ENCODE results near the gene FSTL4.
A peak's percentile ranks its signal among the peaks of the same experiment; 100 is the strongest.
"Not testable (repeated sequence)": the region's sequence is repeated elsewhere in the genome, so short reads cannot be mapped to it uniquely, and the experiment has no call there.

Gene FSTL4

DNA sequence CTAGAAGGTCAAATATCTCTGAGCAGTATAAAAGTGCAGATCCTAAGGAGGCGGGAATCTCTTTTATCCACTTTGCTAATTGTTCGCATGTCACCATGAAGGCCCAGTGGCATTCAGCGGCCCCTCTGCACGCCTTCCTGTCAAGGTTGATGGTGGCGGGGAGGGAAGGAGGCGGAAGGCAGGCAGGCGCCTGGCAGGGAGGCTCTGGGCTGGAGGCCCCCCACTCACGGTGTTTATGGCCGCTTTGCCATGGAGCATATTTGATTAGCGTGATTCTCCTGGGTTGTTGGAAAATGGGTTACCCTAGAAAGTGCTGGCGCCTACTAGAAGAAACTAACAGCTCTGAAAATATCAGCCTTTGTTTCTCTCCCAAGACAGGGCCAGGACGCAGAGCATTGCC, 209.6 kb downstream of the FSTL4 start:
- no peak for DNase-seq (ENCODE audit: low read depth)

DNA sequence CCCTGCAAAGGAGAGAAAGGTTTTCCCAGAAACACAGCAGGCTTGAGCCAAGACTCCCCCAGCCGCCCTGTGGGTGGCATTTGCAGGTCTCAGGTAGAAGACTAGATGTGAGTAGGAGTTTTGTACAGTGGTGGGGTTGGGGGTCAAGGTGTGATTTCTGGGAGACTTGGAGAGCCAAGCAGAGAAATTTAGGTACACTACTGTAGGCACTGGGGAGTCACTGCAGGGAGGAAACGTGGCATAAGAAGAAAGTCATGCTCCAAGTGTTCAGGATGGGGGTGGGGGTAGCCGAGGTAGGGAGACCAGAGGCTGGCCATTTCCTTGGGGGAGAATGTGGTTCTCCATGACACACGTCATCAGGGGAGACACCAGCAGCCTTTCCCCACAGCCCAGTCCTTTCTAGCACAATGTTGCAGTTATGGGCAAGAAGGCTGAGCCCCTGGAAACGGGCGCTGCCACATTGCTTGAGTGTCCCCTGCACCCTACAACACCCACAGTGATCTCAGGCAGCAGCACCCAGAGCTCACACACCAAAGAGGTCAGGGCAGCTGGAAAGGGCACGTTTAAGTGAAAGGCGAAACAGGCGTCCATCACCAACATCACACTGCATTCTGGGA, 210.5 kb downstream of the FSTL4 start:
- DNase-seq (ENCODE audit: low read depth), result no peak

DNA sequence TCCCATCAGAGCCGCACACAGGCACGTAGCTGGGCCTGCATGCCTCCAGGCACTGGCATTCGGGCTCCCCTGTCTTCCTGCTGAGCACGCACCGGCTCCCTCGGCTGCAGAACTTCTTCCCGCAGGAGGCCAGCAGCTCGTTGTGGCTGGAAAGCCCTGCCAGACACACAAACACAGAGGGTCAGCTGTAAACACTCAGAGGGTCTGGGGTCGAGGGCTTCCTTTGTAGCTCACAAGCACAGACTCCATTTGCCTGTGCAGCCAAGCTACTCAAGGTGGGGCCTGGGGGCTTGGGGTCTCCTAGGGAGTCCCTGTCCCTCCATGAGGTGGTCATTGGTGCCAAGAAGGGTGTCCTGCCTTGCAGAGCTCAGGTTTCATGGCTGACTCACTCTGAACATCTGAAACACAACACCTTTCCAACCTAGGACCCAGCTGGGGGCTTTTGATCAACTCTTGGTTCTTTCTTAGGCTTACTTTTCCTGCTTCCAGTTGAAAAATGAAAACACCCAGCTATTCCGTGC, 211.4 kb downstream of the FSTL4 start:
- no peak for DNase-seq (ENCODE audit: low read depth)

DNA sequence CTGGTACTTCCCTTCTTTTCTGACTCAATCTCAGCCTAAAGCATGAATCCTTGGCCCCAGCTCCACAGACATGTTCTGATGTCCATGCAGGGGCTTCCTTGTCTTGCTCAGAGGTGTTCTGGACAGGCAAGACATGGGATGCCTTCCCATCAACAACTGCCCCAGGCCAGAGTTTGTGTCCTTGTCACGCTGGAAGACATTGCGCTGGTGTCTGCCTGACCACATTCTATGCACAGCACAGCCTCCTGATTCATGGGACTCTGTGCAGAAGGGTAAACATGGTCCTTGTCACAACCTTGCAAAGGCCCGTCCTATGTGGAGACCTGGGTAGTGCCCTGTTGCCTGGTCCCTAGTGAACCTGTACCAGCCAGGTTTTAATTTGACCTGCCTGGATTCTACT, 212.2 kb downstream of the FSTL4 start:
- no peak for DNase-seq (ENCODE audit: low read depth)

DNA sequence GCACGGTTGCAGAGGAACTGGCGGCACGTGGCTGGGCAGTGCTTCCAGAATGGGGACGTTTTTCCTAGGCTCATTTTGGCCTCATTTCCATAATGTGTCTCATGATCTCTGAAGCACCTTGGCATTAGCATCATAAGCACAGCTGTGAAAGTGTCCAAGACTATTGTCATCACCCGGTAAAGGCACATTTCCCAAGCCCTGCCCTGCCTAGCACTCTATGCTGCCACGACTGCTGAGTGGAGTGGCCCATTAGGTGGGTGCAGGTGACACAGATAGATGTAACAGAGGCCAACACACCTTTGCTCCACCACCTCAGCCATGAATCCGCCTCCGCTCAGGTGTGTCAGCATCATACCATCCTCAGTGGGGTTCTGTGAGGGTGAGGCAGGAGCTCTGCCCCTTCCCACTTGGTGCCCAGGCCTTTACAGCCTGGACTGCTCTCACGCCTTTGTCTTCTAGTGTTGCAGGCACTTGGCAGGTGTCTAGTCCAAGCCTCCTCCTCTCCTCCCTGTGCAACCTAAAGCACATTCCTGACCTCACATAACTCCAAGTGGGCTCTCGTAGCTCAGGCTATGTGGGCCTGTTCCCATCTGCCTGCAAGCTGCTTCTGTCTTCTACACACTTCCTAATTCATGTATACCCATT, 213.0 kb downstream of the FSTL4 start:
- no peak for DNase-seq (ENCODE audit: low read depth)

DNA sequence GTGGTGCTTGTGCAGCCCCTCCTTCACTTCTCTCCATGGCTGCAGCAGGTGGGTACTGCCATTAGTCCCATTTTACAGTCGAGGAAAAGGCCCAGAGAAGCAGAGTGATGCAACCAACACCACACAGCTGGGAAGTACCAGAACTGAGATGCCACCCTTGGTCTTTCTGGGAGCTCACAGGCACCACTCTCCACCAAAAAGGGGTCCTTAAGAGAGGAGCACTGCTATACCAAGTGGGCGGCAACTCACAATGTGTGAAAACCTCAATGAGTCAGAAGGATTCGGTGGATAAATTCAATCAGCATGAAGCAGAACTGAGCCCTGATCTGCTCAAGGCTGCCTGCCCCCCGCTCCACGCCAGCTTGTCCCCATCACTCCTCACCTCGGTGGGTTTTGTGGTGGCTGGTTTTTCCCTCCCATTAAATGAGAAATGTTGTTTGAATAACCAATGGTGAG, 213.7 kb downstream of the FSTL4 start:
- DNase-seq (ENCODE audit: low read depth), result peak; percentile 50

DNA sequence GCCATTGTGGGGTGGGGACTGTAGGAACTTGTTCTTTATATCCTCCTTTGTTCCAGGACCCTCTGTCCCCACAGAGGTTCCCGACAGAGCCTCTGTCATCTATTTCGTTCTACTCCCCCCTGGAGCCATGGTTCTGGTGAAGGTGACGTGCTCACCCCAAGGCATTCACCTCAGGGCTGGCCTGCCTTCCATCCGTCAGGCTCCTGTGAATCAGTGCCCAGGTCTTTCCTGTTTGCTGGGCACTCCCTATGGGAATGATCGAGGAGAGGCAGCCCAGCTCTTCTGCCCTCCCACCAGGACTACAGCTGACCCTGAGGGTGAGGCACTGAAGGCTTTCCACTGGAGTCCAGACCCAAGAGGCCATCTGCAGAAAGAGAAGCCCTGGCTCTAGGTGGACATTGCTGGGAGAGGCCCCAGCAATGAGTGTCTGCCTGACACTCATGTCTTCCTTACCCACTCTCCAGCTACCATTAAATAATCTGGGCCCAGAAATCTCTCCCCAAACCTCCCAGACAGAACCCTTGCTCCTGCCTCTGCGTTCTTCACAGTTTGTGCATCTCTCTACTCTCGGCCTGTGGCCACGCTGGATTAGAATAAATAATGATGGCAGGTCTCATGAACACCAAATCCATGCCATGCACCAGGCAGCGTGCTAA, 214.2 kb downstream of the FSTL4 start:
- DNase-seq (ENCODE audit: low read depth), result no peak

DNA sequence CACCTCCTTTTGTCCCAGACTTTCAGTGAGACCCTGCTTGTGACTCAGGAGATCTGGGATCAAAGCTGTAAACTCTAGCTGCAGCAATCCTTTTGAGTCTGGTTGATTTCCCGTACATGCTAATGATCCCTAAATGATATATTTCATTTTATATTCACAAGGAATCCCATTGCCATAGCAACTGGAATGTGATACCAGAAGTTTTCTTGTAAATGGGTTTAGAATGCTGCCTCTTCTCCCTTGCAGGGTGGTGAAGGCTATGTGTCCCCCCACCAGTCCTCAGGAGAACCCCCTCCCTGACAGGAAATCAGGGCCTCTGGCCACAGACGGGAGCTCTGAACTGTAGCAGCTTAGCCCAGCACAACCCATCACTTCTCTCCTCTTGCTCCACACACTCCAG, 215.0 kb downstream of the FSTL4 start:
- DNase-seq (ENCODE audit: low read depth), result no peak

DNA sequence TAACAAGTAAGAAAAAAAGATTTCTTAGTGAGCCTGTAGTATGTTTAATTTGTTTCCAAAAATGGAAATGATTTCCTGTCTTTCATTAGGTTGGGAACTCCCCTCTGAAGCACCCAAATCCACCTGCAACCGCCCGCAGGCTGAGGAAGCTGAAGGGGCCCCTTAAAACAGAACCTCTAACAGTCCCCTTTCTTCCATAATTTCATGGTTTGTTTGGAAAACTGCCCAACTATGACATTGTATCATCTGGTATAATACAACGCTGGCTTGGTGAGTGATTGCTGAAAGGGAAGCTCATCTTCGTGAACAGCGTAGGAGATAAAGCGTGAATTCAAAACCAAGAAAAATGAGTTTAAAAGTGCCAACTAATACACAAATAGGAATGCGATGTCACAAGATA, 215.5 kb downstream of the FSTL4 start:
- DNase-seq (ENCODE audit: low read depth), result no peak

DNA sequence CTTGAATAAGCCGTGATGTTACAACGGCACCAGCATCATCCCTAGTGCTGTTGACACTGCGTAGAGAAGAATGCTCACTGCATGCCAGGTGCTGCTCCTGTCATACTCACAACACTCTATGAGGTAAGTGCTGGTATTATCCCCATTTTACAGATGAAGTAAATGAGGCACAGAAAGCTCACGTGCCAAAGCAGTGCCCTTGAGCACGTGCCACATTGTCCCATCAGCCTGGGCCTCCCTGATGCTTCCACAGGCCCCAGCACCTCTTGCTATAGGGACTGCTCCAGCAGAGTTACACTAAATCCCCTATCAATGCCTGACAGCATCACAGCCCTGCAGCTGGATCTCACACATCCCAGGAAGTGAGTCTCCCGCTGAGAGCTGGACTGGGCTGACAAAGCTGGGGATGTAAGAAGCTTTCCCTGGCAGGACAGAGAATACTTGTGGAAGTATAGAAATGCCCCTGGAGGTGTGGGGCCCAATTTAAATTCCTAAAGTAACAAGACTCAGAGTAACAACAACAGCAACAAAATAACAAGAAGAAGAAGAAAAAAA, 216.1 kb downstream of the FSTL4 start:
- DNase-seq (ENCODE audit: low read depth), result no peak

DNA sequence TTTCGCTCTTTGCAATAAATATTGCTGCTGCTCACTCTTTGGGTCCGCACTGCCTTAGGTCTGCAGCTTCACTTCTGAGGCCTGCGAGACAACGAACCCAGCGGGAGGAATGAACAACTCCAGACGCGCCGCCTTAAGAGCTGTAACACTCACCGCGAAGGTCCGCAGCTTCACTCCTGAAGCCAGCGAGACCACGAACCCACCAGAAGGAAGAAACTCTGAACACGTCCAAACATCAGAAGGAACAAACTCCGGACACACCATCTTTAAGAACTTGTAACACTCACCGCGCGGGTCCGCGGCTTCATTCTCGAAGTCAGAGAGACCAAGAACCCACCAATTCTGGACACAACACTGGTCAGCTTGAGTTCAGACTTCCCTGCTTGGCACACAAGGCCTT, 217.1 kb downstream of the FSTL4 start:
- DNase-seq (ENCODE audit: low read depth), result not testable (repeated sequence)

DNA sequence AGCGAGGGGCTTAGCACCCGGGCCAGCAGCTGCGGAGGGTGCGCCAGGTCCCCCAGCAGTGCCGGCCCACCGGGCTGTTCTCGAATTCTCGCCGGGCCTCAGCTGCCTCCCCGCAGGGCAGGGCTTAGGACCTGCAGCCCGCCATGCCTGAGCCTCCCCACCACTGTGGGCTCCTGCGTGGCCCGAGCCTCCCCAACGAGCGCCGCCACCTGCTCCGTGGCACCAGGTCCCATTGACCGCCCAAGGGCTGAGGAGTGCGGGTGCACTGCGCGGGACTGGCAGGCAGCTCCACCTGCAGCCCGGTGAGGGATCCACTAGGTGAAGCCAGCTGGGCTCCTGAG, 217.9 kb downstream of the FSTL4 start:
- not testable (repeated sequence) for DNase-seq (ENCODE audit: low read depth)

DNA sequence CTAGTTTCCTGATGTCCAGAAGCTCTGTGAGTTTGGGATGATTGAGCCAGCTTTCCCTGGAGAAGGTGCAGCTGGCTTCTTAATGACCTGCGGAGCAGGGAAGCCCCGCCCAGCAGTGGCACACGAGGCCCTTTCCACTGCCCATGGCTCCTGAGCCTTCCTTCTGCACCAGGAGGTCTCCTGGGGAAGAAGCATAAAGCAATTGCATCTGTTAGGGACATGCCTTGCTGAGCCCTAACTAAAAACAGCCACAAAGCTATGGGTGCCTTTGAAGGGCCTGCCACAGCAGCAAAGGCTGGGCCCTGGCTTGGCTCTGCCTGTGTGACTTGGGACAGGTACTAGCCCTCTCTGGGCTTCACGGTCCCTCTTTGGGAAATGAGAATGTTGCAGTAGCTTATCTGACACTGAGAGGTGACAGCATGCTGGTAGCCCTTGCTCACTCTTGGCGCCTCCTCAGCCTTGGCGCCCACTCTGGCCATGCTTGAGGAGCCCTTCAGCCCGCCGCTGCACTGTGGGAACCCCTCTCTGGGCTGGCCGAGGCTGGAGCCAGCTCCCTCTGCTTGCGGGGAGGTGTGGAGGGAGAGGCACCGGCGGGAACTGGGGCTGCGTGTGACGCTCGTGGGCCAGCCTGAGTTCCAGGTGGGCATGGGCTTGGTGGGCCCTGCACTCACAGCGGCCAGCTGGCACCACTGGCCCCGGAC, 218.4 kb downstream of the FSTL4 start:
- DNase-seq (ENCODE audit: low read depth), result no peak

DNA sequence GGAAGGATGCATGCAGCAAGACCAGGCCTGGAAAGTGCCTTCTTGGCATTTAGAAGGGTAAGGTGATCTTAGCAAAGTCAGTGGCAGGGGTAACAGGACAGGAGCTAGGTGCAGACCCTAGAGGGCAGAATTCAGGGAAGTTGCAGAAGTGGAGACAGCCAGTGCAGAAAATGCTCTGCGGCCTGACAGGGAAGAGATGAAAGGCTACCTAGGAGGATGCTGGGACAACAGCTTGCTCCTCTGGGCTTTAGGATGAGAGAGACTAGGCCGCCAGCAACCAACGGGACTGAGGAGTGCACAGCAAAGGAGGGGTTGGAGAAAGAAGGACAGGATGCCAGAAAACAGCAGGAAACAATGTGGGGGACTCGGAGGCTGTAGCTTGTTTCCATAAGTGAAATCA, 219.9 kb downstream of the FSTL4 start:
- no peak for DNase-seq (ENCODE audit: low read depth)

DNA sequence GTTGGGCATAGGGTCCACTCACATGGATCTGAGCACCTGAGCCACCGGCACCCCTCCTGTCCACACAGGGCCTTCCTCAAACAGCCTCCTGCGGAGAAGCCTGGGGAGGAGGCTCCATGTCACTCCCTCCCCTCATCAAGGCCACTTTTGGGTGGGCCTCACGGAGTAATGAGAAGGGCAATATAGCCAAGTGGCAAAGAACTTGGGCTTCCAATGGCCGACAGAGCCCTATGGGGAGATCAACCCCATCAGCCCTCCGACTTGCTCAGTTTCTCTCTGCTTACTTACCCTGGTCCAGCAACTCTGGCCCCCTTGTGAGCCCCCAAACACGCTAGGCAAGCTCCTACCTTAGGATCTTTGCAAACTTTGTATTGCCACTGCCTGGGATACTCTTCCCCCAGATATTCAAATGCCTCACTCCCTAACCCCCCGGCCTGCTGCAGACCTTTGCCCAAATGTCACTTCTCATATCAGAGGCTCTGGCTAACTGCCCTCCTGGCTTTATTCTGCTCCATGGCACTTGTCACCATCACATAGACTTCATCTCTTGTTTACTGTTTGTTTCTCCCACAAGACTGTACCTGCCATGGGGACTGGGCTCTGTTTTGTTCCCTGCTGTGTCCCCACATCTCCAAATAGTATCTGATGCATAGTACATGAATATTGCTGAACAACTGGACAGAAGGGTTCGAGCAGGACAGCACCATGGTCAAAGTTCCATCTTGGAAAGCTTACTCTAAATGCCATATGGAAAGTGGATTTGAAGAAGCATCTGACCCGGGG, 220.8 kb downstream of the FSTL4 start:
- no peak for DNase-seq (ENCODE audit: low read depth)

DNA sequence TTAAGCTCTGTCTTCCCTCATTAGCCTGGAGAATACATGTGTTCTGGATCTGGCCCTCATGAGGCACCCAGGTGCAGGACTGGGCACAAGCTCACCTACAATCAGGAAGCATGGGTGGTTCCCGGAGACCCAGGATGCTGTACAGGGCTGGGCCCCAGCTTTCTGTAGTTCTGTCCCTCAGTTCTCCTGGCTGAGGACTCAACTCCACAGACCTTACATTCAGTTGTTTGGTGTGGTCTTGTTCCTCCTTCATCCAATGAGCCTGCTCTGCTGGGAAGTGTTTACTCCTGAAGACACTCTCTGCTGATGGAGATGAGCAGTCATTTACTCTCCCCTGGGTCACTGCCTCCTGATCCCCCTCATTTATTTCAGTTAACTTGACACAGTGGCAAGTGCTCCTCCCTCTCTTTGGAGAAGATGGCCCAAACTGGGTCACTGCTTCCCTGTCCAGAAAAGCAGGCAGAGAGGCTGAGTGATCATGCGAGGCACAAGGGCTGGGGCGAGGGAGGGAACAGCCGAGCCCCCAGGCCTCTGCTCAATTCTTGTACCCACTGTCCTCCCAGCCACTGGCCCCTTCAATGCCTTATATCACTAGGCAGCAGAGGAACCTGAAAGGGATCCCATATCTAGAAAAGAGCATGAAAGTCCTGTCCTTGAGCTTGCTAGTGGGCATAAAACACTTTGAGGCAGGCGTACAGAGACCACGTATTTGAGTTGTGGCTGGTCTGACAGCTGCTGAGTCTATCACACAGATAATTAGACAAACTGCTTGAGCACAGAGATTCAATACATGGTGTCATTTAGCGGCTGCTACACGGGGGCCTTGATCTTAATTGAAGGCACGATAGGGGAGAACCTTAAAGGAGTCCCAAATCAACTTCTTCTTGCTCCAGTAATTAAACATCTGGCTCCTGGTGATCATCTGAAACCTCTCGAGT, 221.7 kb downstream of the FSTL4 start:
- DNase-seq (ENCODE audit: low read depth), result no peak

DNA sequence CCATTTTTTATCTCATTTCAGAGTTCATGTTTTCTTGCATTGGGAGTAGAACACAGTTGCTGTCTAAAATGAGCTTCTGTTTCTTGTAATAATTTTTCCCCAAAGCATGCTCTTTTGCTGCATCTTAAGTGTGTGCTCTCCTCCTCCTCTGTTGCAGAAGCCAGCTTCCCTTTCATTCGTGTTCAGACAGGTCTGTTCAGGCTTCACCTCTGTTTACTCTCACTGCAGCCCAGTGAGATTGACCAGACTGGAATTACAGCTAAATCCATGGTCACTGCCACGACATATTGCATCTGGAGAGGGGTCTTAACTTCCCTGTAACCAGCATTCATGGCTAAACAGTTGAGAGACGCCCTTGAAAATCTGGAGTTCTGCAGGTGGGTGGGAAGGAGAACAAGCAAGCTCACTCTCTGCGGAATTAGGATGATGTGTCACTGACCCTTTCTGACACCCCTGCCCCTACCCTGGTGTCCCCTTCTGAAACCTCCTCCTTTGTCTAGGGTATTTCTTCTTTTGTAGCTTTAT, 223.2 kb downstream of the FSTL4 start:
- no peak for DNase-seq (ENCODE audit: low read depth)

DNA sequence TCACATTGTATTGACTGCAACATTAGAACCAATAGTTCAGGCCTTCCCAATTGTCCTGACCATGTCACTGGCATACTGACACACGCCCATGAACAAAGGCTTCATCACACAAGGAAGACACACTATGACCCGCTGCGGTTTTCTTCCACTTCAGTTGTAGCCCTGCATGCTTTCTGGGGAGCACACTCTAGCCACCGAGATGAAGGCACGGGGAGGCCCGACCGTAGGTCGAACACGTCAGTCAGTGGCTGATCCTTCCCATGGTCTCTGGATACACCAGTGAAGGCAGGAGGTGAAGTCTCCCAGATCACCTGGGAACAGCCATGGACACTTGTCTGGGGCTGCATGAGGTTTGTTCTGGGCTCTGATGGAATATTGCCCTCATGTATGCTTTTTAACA, 224.7 kb downstream of the FSTL4 start:
- DNase-seq (ENCODE audit: low read depth), result no peak

DNA sequence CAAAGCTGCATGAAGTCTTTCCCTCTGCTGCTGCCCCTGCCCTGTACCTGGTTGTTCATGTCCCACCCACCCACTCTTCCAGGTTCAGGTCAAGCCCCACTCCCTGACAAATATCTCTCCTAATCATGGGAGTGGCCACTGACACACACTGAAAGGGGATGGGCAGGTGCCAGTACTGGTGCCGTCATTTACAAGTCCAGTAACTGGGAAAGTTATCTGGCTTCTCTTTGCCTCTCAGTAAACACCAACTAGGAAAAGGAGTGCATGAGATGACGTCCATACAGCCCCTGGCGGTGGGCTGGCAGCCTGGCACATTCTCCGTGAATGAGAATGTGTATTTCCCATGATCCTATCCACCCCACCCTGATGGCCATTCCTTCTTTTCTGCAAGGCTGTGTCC, 225.2 kb downstream of the FSTL4 start:
- no peak for DNase-seq (ENCODE audit: low read depth)

DNA sequence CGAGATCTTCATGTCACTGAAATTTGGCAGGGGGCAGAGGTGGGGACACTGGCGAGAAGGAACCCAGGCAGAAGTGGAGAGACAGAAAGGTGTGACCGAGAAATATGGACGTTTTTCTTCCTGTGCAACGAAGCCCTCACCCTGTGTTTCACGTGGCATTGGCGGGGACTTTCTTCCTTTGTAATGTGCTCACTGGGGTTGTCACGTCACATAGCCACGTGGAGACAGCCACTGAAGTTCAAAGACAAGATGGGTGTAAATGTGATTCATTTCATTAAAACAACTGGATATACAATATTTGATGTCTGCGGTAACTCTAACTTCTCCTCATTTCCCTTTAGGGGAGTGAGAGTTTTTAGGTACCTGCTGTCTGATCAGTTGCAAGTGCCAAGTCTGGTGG, 225.7 kb downstream of the FSTL4 start:
- DNase-seq (ENCODE audit: low read depth), result no peak

All from stimulated activated CD8-positive, alpha-beta memory T cell treated with anti-CD3 and anti-CD28 coated beads, Interleukin-4, amount 100 ng/mL, for 24 hours (primary cell).